Tibial nerve (tissue), 3 donors: ENCODE results near the gene OR2AT4.

ENCODE experiments used
- POLR2A ChIP-seq, 2 donors: fragments of 450-650 bp; IDR thresholded peaks; one replicate each; pipeline ENCODE4 v1.6.1; 2017; ENCODE audit warnings: antibody characterized with exemption in 2 of 2, mild to moderate bottlenecking in 2 of 2, moderate library complexity in 2 of 2
- TF ChIP-seq, protein P1 (sequence below), 5 experiments: fragments of 200-600 bp in 3 of 5; fragments of 450-650 bp in 2 of 5; sonication (generic) in 3 of 5; IDR thresholded peaks; one replicate each; pipeline ENCODE4 v1.5.1; 2016 to 2019; ENCODE audit warnings: antibody characterized with exemption in 5 of 5, mild to moderate bottlenecking in 3 of 5, moderate library complexity in 2 of 5

DNA sequence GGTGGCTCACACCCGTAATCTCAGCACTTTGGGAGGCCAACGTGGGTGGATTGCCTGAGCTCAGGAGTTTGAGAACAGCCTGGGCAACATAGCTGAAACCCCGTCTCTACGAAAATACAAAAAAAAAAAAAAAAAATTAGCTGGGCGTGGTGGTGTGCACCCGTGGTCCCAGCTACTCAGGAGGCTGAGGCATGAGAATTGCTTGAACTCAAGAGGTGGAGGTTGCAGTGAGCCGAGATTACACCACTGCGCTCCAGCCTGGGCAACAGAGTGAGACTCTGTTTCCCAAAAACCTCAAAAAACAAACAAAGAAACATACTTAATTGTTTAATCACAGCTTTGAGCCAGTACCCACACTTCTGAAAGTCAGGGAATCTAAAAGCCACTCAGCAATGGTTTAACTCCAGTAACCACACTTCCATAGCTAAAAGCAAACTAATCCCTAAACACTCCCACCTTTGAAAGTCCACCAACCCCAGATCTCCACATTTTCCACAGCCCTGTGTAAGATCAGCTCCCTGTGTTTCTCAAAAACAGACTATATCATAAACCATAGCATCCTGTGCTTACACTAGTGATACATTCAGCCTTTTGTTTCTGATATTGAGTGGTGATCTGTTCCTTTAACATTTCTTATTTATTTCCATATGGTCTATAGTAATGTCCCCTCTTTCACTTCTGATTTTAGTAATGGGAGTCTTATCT lies 4.9 kb upstream of the OR2AT4 start:
- no peak for TF ChIP-seq POLR2A (IDR thresholded peaks at IDR 0.05)
- TF ChIP-seq, protein P1, sequence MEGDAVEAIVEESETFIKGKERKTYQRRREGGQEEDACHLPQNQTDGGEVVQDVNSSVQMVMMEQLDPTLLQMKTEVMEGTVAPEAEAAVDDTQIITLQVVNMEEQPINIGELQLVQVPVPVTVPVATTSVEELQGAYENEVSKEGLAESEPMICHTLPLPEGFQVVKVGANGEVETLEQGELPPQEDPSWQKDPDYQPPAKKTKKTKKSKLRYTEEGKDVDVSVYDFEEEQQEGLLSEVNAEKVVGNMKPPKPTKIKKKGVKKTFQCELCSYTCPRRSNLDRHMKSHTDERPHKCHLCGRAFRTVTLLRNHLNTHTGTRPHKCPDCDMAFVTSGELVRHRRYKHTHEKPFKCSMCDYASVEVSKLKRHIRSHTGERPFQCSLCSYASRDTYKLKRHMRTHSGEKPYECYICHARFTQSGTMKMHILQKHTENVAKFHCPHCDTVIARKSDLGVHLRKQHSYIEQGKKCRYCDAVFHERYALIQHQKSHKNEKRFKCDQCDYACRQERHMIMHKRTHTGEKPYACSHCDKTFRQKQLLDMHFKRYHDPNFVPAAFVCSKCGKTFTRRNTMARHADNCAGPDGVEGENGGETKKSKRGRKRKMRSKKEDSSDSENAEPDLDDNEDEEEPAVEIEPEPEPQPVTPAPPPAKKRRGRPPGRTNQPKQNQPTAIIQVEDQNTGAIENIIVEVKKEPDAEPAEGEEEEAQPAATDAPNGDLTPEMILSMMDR (IDR thresholded peaks at IDR 0.05), result no peak
